HepG2 (cell line): ENCODE results near the gene SNAI1. TPM values are rescaled to one million over a fixed set of nuclear protein-coding genes. Genes with fewer than 3 reads are reported as not detected.

Experiments
- BCL3 ChIP-seq: sonication (generic); formaldehyde crosslinking; IDR thresholded peaks from 2 replicates; pipeline ENCODE4 v1.5.1; 2020; ENCODE audit warnings: mild to moderate bottlenecking, missing genetic modification reagents, moderate library complexity
- CREM ChIP-seq, 2 experiments: sonication (generic) in 1 of 2; formaldehyde crosslinking in 1 of 2; IDR thresholded peaks; 2 replicates each; pipeline versions ENCODE4 v1.4.0 to v1.6.1; 2016 to 2020; ENCODE audit warnings: antibody characterized with exemption in 1 of 2, mild to moderate bottlenecking in 1 of 2, missing genetic modification reagents in 1 of 2
- HNF1B ChIP-seq: sonication (generic); formaldehyde crosslinking; IDR thresholded peaks from 2 replicates; pipeline ENCODE4 v1.5.1; 2020; ENCODE audit warnings: mild to moderate bottlenecking, moderate library complexity, missing genetic modification reagents
- IRF1 ChIP-seq: sonication (generic); formaldehyde crosslinking; IDR thresholded peaks from 2 replicates; pipeline ENCODE4 v1.4.0; 2020; ENCODE audit warnings: low read depth, mild to moderate bottlenecking, missing genetic modification reagents
- NFAT5 ChIP-seq: sonication (generic); formaldehyde crosslinking; IDR thresholded peaks from 2 replicates; pipeline ENCODE4 v1.4.0; 2020; ENCODE audit warnings: missing genetic modification reagents
- RFX1 ChIP-seq: fragments of 450-650 bp; IDR thresholded peaks from 2 replicates; pipeline ENCODE4 v1.6.1; 2017
- RXRA ChIP-seq: sonication (generic); formaldehyde crosslinking; IDR thresholded peaks from 2 replicates; pipeline ENCODE4 v1.5.1; 2020; ENCODE audit warnings: missing genetic modification reagents
- SAP130 ChIP-seq: IDR thresholded peaks from 2 replicates; pipeline ENCODE4 v1.6.1; 2016; ENCODE audit warnings: low read depth
- TFDP1 ChIP-seq: IDR thresholded peaks from 2 replicates; pipeline ENCODE4 v1.6.1; 2016; ENCODE audit warnings: missing compliant biosample characterization, missing genetic modification reagents, borderline replicate concordance
- TRAFD1 ChIP-seq: sonication (generic); formaldehyde crosslinking; IDR thresholded peaks from 2 replicates; pipeline ENCODE4 v1.5.1; 2020; ENCODE audit warnings: missing genetic modification reagents, mild to moderate bottlenecking, borderline replicate concordance
- XBP1 ChIP-seq: sonication (generic); formaldehyde crosslinking; IDR thresholded peaks from 2 replicates; pipeline ENCODE4 v1.5.0; 2020; ENCODE audit warnings: missing genetic modification reagents
- ZMAT3 ChIP-seq: sonication (generic); formaldehyde crosslinking; conservative IDR thresholded peaks from 2 replicates; pipeline ENCODE4 v1.7.0; 2021; ENCODE audit warnings: missing genetic modification reagents
- ZMYM4 ChIP-seq: sonication (generic); formaldehyde crosslinking; IDR thresholded peaks from 2 replicates; pipeline ENCODE4 v1.8.1; 2023; ENCODE audit warnings: mild to moderate bottlenecking, missing genetic modification reagents
- ZNF510 ChIP-seq: sonication (generic); formaldehyde crosslinking; IDR thresholded peaks from 2 replicates; pipeline ENCODE4 v1.4.0; 2020; ENCODE audit warnings: low read depth, mild to moderate bottlenecking, missing genetic modification reagents
- ZNF549 ChIP-seq: sonication (generic); formaldehyde crosslinking; IDR thresholded peaks from 2 replicates; pipeline ENCODE4 v1.5.0; 2020; ENCODE audit warnings: missing genetic modification reagents
- ZNF747 ChIP-seq: sonication (generic); formaldehyde crosslinking; IDR thresholded peaks from 2 replicates; pipeline ENCODE4 v1.8.1; 2023; ENCODE audit warnings: missing genetic modification reagents, mild to moderate bottlenecking, borderline replicate concordance
- polyA plus RNA-seq, 8 experiments: library from polyadenylated mRNA; depleted of rRNA in 3 of 8; stranded (reverse) in 7 of 8; unstranded in 1 of 8; fragments of >200 nt; fragmentation: Illumina TruSeq in 4 of 8; extraction: Trizol in 4 of 8; gene quantifications; 2 replicates each; pipeline versions ENCODE4 v1.2.1 to v1.2.3, GENCODE V29; 2011 to 2016; ENCODE audit warnings: low read depth in 4 of 8, missing spikeins in 1 of 8, mixed read lengths in 1 of 8; ENCODE audit not compliant: insufficient read depth in 1 of 8
- total RNA-seq, 5 experiments: library from RNA; depleted of rRNA; stranded (reverse); fragments of >200 nt; fragmentation: Illumina TruSeq; extraction: Trizol; gene quantifications; 2 replicates each; pipeline ENCODE4 v1.2.3, GENCODE V29; 2016; ENCODE audit warnings: low read depth in 1 of 5

Gene SNAI1
- total and polyA plus RNA-seq, 2 of the 13 experiments (the other 11 are each of a cell fraction or from before 2014, with no cell fraction given) = 1.3 to 1.4 TPM

- TF ChIP-seq TRAFD1 (CRISPR knock-in tag) (peak; percentile 62; the same call in 1 of the 2 replicates), SAP130 (CRISPR knock-in tag) (peak; percentile 86), NFAT5 (CRISPR knock-in tag) (peak; percentile 99), ZMAT3 (CRISPR knock-in tag) (peak; percentile 99), ZNF747 (CRISPR knock-in tag) (no peak; the same call in 1 of the 2 replicates), BCL3 (peak; percentile 71), CREM (IDR thresholded peaks at IDR 0.05) (peak; percentile 24; the same call in 1 of the 2 replicates), CREM (CRISPR knock-in tag; IDR thresholded peaks at IDR 0.05) (no peak), RFX1 (no peak), ZNF510 (CRISPR knock-in tag) (peak; percentile 60), TFDP1 (CRISPR knock-in tag) (peak; percentile 98), ZMYM4 (peak; percentile 79), XBP1 (CRISPR knock-in tag) (0 out of 2 replicates have a peak, but pooled peaks have one; percentile 66), ZNF549 (CRISPR knock-in tag) (peak; percentile 88; the same call in 1 of the 2 replicates), HNF1B (no peak), IRF1 (CRISPR knock-in tag) (no peak; the same call in 1 of the 2 replicates), RXRA (CRISPR knock-in tag) (peak; percentile 89)
Measured at GRCh38 chr20:49982346-49983122, at the start of gene SNAI1 (continued).
